HCT116 (cell line): ENCODE data around the gene RNF113B. TPM values are rescaled to one million over a fixed set of nuclear protein-coding genes. Genes with fewer than 3 reads are reported as not detected.

Experiments used
- ATAC-seq: fragments of 200-7000 bp; cut with Tn5 transposase; 2 replicates; pipeline ENCODE4 v1.9.1; 2020; ENCODE audit warnings: mild to moderate bottlenecking, moderate library complexity
- BruUV-seq: library from RNA; stranded (reverse); fragments of 400-500 nt; replicated peaks from 2 replicates; lab custom pipeline; 2021; lab: Mats Ljungman, UMichigan
- CTCF ChIA-PET: fragments of 300-600 bp; sonication (Branson Sonifier 250); formaldehyde crosslinking; loops from one replicate; lab custom pipeline; 2021; ENCODE audit warnings: antibody characterized with exemption; lab: Charles Lee
- POLR2A ChIA-PET: fragments of 300-600, 350-600 bp; sonication (Branson Sonifier 250); formaldehyde crosslinking; loops from one replicate; lab custom pipeline; 2021; ENCODE audit warnings: antibody characterized with exemption; lab: Charles Lee
- RAD21 ChIA-PET, 2 experiments: fragments of 300-600 bp; sonication (Branson Sonifier 250); formaldehyde crosslinking; loops; one replicate each; lab custom pipeline; 2023; ENCODE audit warnings: low total read pairs in 2 of 2; ENCODE audit not compliant: uncharacterized antibody in 2 of 2, unreplicated experiment in 2 of 2, low non-redundant PET in 1 of 2; lab: Charles Lee
- DNase-seq: peaks from one replicate; pipeline ENCODE4 v3.0.0-alpha.2; 2010; ENCODE audit warnings: low read depth, low spot score
- H2AFZ ChIP-seq: fragments of 200-600 bp; shearing (Covaris generic), sonication (generic); 2 replicates; pipeline ENCODE4 v1.6.1; 2017; ENCODE audit warnings: low read depth, mixed run types, mixed read lengths, antibody characterized with exemption, low read length; ENCODE audit not compliant: poor library complexity, severe bottlenecking
- H3K27ac ChIP-seq: 2 replicates; pipeline ENCODE4 v1.5.1; 2012; ENCODE audit warnings: low read depth, low read length
- H3K27me3 ChIP-seq: fragments of 200-600 bp; sonication (generic); 2 replicates; pipeline ENCODE4 v1.6.1; 2016; ENCODE audit warnings: mixed run types, low read length, mixed read lengths; ENCODE audit not compliant: insufficient read depth
- H3K36me3 ChIP-seq, 2 experiments: fragments of 200-500 bp in 1 of 2; fragments of 200-600 bp in 1 of 2; sonication (Bioruptor generic) in 1 of 2; sonication (generic) in 1 of 2; 2 replicates each; pipeline versions ENCODE4 v1.5.1 to v1.6.1; 2014 to 2016; ENCODE audit warnings: low read length in 2 of 2, inconsistent platforms in 1 of 2, mixed read lengths in 1 of 2, mixed run types in 1 of 2; ENCODE audit not compliant: insufficient read depth in 2 of 2, control insufficient read depth in 1 of 2
- H3K4me1 ChIP-seq, 2 experiments: fragments of 200-600 bp in 1 of 2; sonication (generic) in 1 of 2; 2 replicates each; pipeline versions ENCODE4 v1.5.1 to v1.6.1; 2012 to 2017; ENCODE audit warnings: low read length in 2 of 2, inconsistent platforms in 1 of 2, mild to moderate bottlenecking in 1 of 2, mixed read lengths in 1 of 2, mixed run types in 1 of 2, moderate library complexity in 1 of 2; ENCODE audit not compliant: insufficient read depth in 2 of 2, control insufficient read depth in 1 of 2
- H3K4me2 ChIP-seq: fragments of 200-600 bp; sonication (generic); 2 replicates; pipeline ENCODE4 v1.6.1; 2017; ENCODE audit warnings: mixed run types, low read length, mixed read lengths
- H3K4me3 ChIP-seq, 2 experiments: fragments of 200-600 bp in 1 of 2; sonication (generic) in 1 of 2; replicated peaks in 1 of 2; 2 replicates each; pipeline ENCODE4 v1.5.1; 2011 to 2016; ENCODE audit warnings: low read length in 2 of 2, control low read depth in 1 of 2, low read depth in 1 of 2, mild to moderate bottlenecking in 1 of 2, mixed read lengths in 1 of 2, mixed run types in 1 of 2
- H3K79me2 ChIP-seq: fragments of 200-600 bp; sonication (generic); 2 replicates; pipeline ENCODE4 v1.6.1; 2017; ENCODE audit warnings: mild to moderate bottlenecking, mixed run types, low read length, moderate library complexity, mixed read lengths; ENCODE audit not compliant: insufficient read depth
- H3K9ac ChIP-seq: fragments of 200-600 bp; sonication (generic); 2 replicates; pipeline ENCODE4 v1.6.1; 2016; ENCODE audit warnings: low read length, mixed read lengths
- H3K9me2 ChIP-seq: fragments of 200-600 bp; sonication (generic), shearing (Covaris generic); 2 replicates; pipeline ENCODE4 v1.6.1; 2017; ENCODE audit warnings: mixed run types, mild to moderate bottlenecking, moderate library complexity; ENCODE audit not compliant: insufficient read depth
- H3K9me3 ChIP-seq, 2 experiments: fragments of 200-500 bp in 1 of 2; fragments of 200-600 bp in 1 of 2; sonication (Bioruptor generic) in 1 of 2; sonication (generic) in 1 of 2; 2 replicates each; pipeline ENCODE4 v1.6.1; 2014 to 2017; ENCODE audit warnings: low read length in 2 of 2, mixed read lengths in 2 of 2, inconsistent platforms in 1 of 2, low read depth in 1 of 2, mild to moderate bottlenecking in 1 of 2, mixed run types in 1 of 2, moderate library complexity in 1 of 2; ENCODE audit not compliant: control insufficient read depth in 1 of 2, insufficient read depth in 1 of 2
- H4K20me1 ChIP-seq: fragments of 200-600 bp; sonication (generic), shearing (Covaris generic); 2 replicates; pipeline ENCODE4 v1.6.1; 2017; ENCODE audit warnings: mixed run types, mild to moderate bottlenecking, moderate library complexity; ENCODE audit not compliant: insufficient read depth
- ATF3 ChIP-seq: IDR thresholded peaks from 2 replicates; pipeline ENCODE4 v1.6.1; 2012
- EZH2 ChIP-seq: fragments of 200-600 bp; sonication (generic); IDR thresholded peaks from 2 replicates; pipeline ENCODE4 v1.6.1; 2017; ENCODE audit warnings: antibody characterized with exemption, mixed run types
- FOSL1 ChIP-seq: IDR thresholded peaks from 2 replicates; pipeline ENCODE4 v1.6.1; 2012; ENCODE audit warnings: low read depth
- MAX ChIP-seq: IDR thresholded peaks from 2 replicates; pipeline ENCODE4 v1.6.1; 2012
- POLR2AphosphoS5 ChIP-seq: IDR thresholded peaks from 2 replicates; pipeline ENCODE4 v1.6.1; 2011; ENCODE audit warnings: mild to moderate bottlenecking, low read depth, low read length, moderate library complexity
- RAD21 ChIP-seq: IDR thresholded peaks from 2 replicates; pipeline ENCODE4 v1.6.1; 2012; ENCODE audit warnings: low read depth, mild to moderate bottlenecking
- SRF ChIP-seq: IDR thresholded peaks from 2 replicates; pipeline ENCODE4 v1.6.1; 2012; ENCODE audit warnings: low read depth
- ZFX ChIP-seq: fragments of 450-650 bp; IDR thresholded peaks from 2 replicates; pipeline ENCODE4 v1.6.1; 2017
- ZNF274 ChIP-seq: fragments of 200-500 bp; sonication (Bioruptor generic); IDR thresholded peaks from 2 replicates; pipeline ENCODE4 v1.6.1; 2014; ENCODE audit warnings: mild to moderate bottlenecking, low read depth, low read length, inconsistent platforms
- intact Hi-C: fragments of 100-400 bp; cut with micrococcal nuclease; formaldehyde crosslinking; loops from 2 replicates; pipeline ENCODE4 v1.10.0; 2022
- total RNA-seq: library from RNA; stranded (reverse); gene quantifications from one replicate; pipeline ENCODE4 v1.2.1, GENCODE V29; 2021; ENCODE audit not compliant: unreplicated experiment
- TF ChIP-seq, protein P1 (sequence below): IDR thresholded peaks from 2 replicates; pipeline ENCODE4 v1.6.1; 2011; ENCODE audit warnings: mild to moderate bottlenecking, low read length, moderate library complexity; ENCODE audit not compliant: insufficient replicate concordance; ENCODE audit errors: extremely low read depth
- TF ChIP-seq, protein P2 (sequence below), 3 experiments: fragments of 200-600 bp in 1 of 3; sonication (generic) in 1 of 3; IDR thresholded peaks in 2 of 3; conservative IDR thresholded peaks in 1 of 3; 2 replicates each; pipeline ENCODE4 v1.5.1; 2012 to 2017; ENCODE audit warnings: low read depth in 2 of 3, low read length in 2 of 3, antibody characterized with exemption in 1 of 3, borderline replicate concordance in 1 of 3, control low read depth in 1 of 3, mild to moderate bottlenecking in 1 of 3, mixed read lengths in 1 of 3, mixed run types in 1 of 3, moderate library complexity in 1 of 3; ENCODE audit not compliant: insufficient read depth in 1 of 3

The RNF113B gene
- total RNA-seq, 1 experiment from 2014 or later = not detected

DNA sequence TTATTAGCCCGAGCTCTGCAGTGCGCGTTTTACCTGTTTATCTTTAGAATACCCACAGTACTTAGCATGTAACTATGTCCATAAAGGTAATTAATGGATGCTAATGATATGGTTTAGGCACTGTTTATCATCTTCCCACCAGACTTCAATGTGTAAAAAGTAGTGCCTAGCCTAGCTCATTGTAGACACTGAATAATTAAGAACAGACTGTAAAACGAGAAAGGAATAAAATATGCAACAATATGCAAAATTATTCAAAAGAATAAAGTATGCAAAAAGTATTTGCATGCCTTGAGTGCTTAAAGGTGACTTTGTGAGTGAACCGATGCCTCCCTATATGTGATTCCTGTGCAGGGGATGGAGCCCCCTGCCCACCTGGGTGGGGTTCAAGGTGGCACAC is 35.7 kb upstream of the RNF113B start:
- Histone ChIP-seq H4K20me1 (no peaks in the 10 kb centered on the region), H3K36me3 (no peaks in the 10 kb centered on the region), H3K4me2 (no peak overlapping the region), H3K9me2 (no peaks in the 10 kb centered on the region), H3K4me3 (no peak overlapping the region), H2AFZ (no peak overlapping the region), H3K9me3 (peaks cover 0 to 5% of the 10 kb centered on the region in 2 experiments; a peak in 1 of 4 replicates), H3K79me2 (no peaks in the 10 kb centered on the region), H3K9ac (no peak overlapping the region), H3K27me3 (no peaks in the 10 kb centered on the region), H3K4me1 (peaks cover 27 to 30% of the 10 kb centered on the region in 2 experiments), H3K27ac (no peak overlapping the region)
- ChIA-PET POLR2A (no interaction called here), RAD21 (no interaction called here), CTCF (no interaction called here)
- no TSS peak for BruUV-seq
- DNase-seq (no peak), ATAC-seq (no peak)
- TF ChIP-seq, protein P1, sequence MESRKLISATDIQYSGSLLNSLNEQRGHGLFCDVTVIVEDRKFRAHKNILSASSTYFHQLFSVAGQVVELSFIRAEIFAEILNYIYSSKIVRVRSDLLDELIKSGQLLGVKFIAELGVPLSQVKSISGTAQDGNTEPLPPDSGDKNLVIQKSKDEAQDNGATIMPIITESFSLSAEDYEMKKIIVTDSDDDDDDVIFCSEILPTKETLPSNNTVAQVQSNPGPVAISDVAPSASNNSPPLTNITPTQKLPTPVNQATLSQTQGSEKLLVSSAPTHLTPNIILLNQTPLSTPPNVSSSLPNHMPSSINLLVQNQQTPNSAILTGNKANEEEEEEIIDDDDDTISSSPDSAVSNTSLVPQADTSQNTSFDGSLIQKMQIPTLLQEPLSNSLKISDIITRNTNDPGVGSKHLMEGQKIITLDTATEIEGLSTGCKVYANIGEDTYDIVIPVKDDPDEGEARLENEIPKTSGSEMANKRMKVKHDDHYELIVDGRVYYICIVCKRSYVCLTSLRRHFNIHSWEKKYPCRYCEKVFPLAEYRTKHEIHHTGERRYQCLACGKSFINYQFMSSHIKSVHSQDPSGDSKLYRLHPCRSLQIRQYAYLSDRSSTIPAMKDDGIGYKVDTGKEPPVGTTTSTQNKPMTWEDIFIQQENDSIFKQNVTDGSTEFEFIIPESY = no peak
- TF ChIP-seq FOSL1 (no peak), POLR2AphosphoS5 (no peak)
- intact Hi-C loops = no loop called here

DNA sequence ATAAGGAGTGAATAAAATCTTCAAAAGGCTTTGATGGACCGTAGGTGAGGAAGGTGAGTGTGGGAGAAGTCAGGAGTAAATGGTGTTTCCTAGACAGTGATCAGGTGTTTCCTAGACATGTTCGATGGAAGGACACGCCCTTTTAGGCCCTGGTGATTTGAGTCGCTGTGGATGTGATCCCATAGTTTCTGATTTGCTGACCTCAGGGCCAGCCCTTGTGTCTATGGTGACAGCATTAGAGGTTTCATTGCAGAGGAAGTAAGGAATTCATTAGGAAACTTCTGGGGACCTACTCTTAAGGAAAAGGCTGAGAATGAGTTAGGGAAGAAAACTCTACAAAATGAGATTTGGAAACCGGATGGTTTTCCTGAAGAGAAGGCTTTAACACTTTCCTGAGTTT is 31.5 kb upstream of the RNF113B start:
- no peak for DNase-seq
- no TSS peak for BruUV-seq
- no peaks in the 10 kb centered on the region for H3K36me3 ChIP-seq
- no peak for ATAC-seq
- H3K9me2 ChIP-seq = no peaks in the 10 kb centered on the region
- intact Hi-C loops = no loop called here
- H3K79me2 ChIP-seq = no peaks in the 10 kb centered on the region
- H3K9ac ChIP-seq = no peak overlapping the region
- no peak overlapping the region for H3K27ac ChIP-seq
- no peaks in the 10 kb centered on the region; a peak in 1 of 4 replicates for H3K4me1 ChIP-seq
- no peak overlapping the region for H3K4me2 ChIP-seq
- ChIA-PET RAD21 (no interaction called here), CTCF (no interaction called here), POLR2A (no interaction called here)
- no peaks in the 10 kb centered on the region for H3K27me3 ChIP-seq
- H3K4me3 ChIP-seq = no peak overlapping the region
- no peak overlapping the region for H2AFZ ChIP-seq
- H4K20me1 ChIP-seq = no peaks in the 10 kb centered on the region
- TF ChIP-seq EZH2 (no peak), ZFX (no peak), RAD21 (no peak), SRF (no peak), ATF3 (no peak), ZNF274 (no peak), MAX (no peak)
- TF ChIP-seq, protein P2, sequence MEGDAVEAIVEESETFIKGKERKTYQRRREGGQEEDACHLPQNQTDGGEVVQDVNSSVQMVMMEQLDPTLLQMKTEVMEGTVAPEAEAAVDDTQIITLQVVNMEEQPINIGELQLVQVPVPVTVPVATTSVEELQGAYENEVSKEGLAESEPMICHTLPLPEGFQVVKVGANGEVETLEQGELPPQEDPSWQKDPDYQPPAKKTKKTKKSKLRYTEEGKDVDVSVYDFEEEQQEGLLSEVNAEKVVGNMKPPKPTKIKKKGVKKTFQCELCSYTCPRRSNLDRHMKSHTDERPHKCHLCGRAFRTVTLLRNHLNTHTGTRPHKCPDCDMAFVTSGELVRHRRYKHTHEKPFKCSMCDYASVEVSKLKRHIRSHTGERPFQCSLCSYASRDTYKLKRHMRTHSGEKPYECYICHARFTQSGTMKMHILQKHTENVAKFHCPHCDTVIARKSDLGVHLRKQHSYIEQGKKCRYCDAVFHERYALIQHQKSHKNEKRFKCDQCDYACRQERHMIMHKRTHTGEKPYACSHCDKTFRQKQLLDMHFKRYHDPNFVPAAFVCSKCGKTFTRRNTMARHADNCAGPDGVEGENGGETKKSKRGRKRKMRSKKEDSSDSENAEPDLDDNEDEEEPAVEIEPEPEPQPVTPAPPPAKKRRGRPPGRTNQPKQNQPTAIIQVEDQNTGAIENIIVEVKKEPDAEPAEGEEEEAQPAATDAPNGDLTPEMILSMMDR (IDR thresholded peaks at IDR 0.05 in 2 of 3, conservative IDR thresholded peaks at IDR 0.05 in 1 of 3; ENCODE audit: borderline replicate concordance in 1 of 3, insufficient read depth in 1 of 3, low read depth in 2 of 3, low read length in 2 of 3) = no peak
- peaks cover 0 to 10% of the 10 kb centered on the region in 2 experiments; a peak in 3 of 4 replicates for H3K9me3 ChIP-seq
